ENCODE measurements around the gene IARS1. TPM values are rescaled to one million over a fixed set of nuclear protein-coding genes. Genes with fewer than 3 reads are reported as not detected.

Gene IARS1
- total and polyA plus RNA-seq, 2 of the 4 experiments (the other 2 are of a cell fraction) = 85.3 to 414 TPM

GRCh38 chr9:92263131-92263530, 30.4 kb downstream of the IARS1 start:
- dilution Hi-C loops (cut with HindIII; ENCODE audit: low sequenced_read_pairs, unreplicated experiment) (no loop called here), in situ Hi-C loops (cut with MboI; ENCODE audit: low sequenced_read_pairs) (loop anchor here (5.0 kb wide), 1 partner anchor 44 kb away; no protein-coding TSS in a partner anchor), intact Hi-C loops (cut with micrococcal nuclease) (no loop called here)
- H4K91ac ChIP-seq (ENCODE audit: insufficient read depth, low read depth, low read length) = no peak overlapping the region
- no peak overlapping the region for H3K14ac ChIP-seq (replicated peaks; ENCODE audit: low read depth, low read length)
- H3K9ac ChIP-seq (ENCODE audit: low read depth, low read length) = no peak overlapping the region
- DNase-seq (no peak), ATAC-seq (ENCODE audit: low read depth) (no peak)
- no peak overlapping the region for H3K18ac ChIP-seq (ENCODE audit: low read depth, low read length)
- WGBS, 2 experiments (ENCODE audit: extremely low coverage in 2 of 2, insufficient read length in 1 of 2) = 60% methylated on average over 1 of the region's 1 CpG; no CpG with 5 or more reads in 1 of the 2 experiments
- no peak overlapping the region for H2AFZ ChIP-seq (replicated peaks; ENCODE audit: low read length, poor library complexity)
- CTCF ChIA-PET = interaction anchor here (0.6 to 1.0 kb wide), 3 partner anchors 11 to 497 kb away, joined by 3 to 4 read pairs (median 3); no protein-coding TSS in a partner anchor
- no peak overlapping the region for H2BK20ac ChIP-seq (ENCODE audit: low read depth, low read length)
- H3K4me3 ChIP-seq (ENCODE audit: insufficient read depth, low read depth, low read length) = no peak overlapping the region
- H3K56ac ChIP-seq (ENCODE audit: extremely low read depth, insufficient read depth, low read length) = no peak overlapping the region
- H2AK5ac ChIP-seq (ENCODE audit: low read depth, low read length) = no peak overlapping the region
- H2BK15ac ChIP-seq (ENCODE audit: low read depth, low read length) = no peak overlapping the region
- peaks cover 12% of the 10 kb centered on the region; the same call in 1 of the 2 replicates for H3K9me1 ChIP-seq (ENCODE audit: insufficient read depth, low read length)
- H3K4ac ChIP-seq (ENCODE audit: low read depth, low read length) = no peak overlapping the region
- H3K27me3 ChIP-seq (ENCODE audit: control insufficient read depth, insufficient read depth, low read length) = no peaks in the 10 kb centered on the region
- H3K9me3 ChIP-seq (ENCODE audit: control insufficient read depth, insufficient read depth, low read length) = no peaks in the 10 kb centered on the region
- no peak overlapping the region for H2BK120ac ChIP-seq (ENCODE audit: low read depth, low read length)
- H2BK5ac ChIP-seq (ENCODE audit: low read depth, low read length, poor library complexity, severe bottlenecking) = no peak overlapping the region
- no peak overlapping the region for H2AK9ac ChIP-seq (replicated peaks; ENCODE audit: low read depth, low read length, poor library complexity)
- no peak for TF ChIP-seq SMC3 (IDR thresholded peaks at IDR 0.05; ENCODE audit: low read depth, low read length)
- POLR2A ChIA-PET (ENCODE audit: unreplicated experiment) = no interaction called here
- BruUV-seq (replicated peaks) = no TSS peak
- H4K5ac ChIP-seq (ENCODE audit: low read depth, low read length) = no peak overlapping the region
- peaks cover 2% of the 10 kb centered on the region; the same call in 1 of the 2 replicates for H3K4me1 ChIP-seq (ENCODE audit: control insufficient read depth, insufficient read depth, low read length)
- no peak overlapping the region for H4K8ac ChIP-seq (ENCODE audit: low read depth in 2 of 2, low read length in 2 of 2)
- H3K27ac ChIP-seq (ENCODE audit: insufficient read depth, low read length) = no peak overlapping the region
- H4K20me1 ChIP-seq (ENCODE audit: insufficient read depth, low read length) = peaks cover 6% of the 10 kb centered on the region; the same call in 1 of the 2 replicates
- H3K79me1 ChIP-seq (ENCODE audit: low read depth in 1 of 2, low read length in 2 of 2) = peaks cover 16 to 63% of the 10 kb centered on the region in 2 experiments
- peaks cover 75% of the 10 kb centered on the region for H3K36me3 ChIP-seq (ENCODE audit: control insufficient read depth, insufficient read depth, low read length)
- no peak overlapping the region for H3K4me2 ChIP-seq (ENCODE audit: low read depth, low read length)
- H3K23ac ChIP-seq (ENCODE audit: low read depth, low read length) = no peak overlapping the region
